Kidney capillary endothelial cell (primary cell): ENCODE measurements around the gene MTCH1.

Experiments used
- DNase-seq: peaks from one replicate; pipeline ENCODE4 v3.0.0-alpha.2; 2018; ENCODE audit warnings: low spot score

MTCH1 gene

GRCh38 chr6:36985808-36986703 is at the start of gene MTCH1:
MTCH1 (minus strand) TSS chr6:36986196; CDS start chr6:36986173, 23 bp downstream.
- DNase-seq: peak; percentile 90

- no peak for DNase-seq
Measured at GRCh38 chr6:37033819-37034795, 48.1 kb upstream of the MTCH1 start.

- DNase-seq: peak; percentile 40
Measured at GRCh38 chr6:37033255-37033654, 47.3 kb upstream of the MTCH1 start.

GRCh38 chr6:37032239-37032638 is 46.2 kb upstream of the MTCH1 start:
- no peak for DNase-seq

GRCh38 chr6:37030599-37030998 is 44.6 kb upstream of the MTCH1 start:
- no peak for DNase-seq

GRCh38 chr6:37029249-37029971 is 43.4 kb upstream of the MTCH1 start:
- peak; percentile 91 for DNase-seq

GRCh38 chr6:37027811-37028469 is 41.9 kb upstream of the MTCH1 start:
- DNase-seq: no peak

GRCh38 chr6:37027036-37027720 is 41.2 kb upstream of the MTCH1 start:
- no peak for DNase-seq

GRCh38 chr6:37025621-37026466 is 39.8 kb upstream of the MTCH1 start:
- no peak for DNase-seq

GRCh38 chr6:37024656-37025337 is 38.8 kb upstream of the MTCH1 start:
- DNase-seq: no peak

- DNase-seq: no peak
Measured at GRCh38 chr6:37022135-37022863, 36.3 kb upstream of the MTCH1 start.

GRCh38 chr6:37021356-37022129 is 35.5 kb upstream of the MTCH1 start:
- peak; percentile 23 for DNase-seq

- no peak for DNase-seq
Measured at GRCh38 chr6:37020812-37021211, 34.8 kb upstream of the MTCH1 start.

GRCh38 chr6:37020381-37020780 is 34.4 kb upstream of the MTCH1 start:
- no peak for DNase-seq

GRCh38 chr6:37019065-37019450 is 33.1 kb upstream of the MTCH1 start:
- DNase-seq: no peak

- peak; percentile 84 for DNase-seq
Measured at GRCh38 chr6:37018198-37019064, 32.4 kb upstream of the MTCH1 start.
